Frontal cortex (tissue), 4 donors: ENCODE measurements around the gene ICAM2. TPM values are rescaled to one million over a fixed set of nuclear protein-coding genes. Genes with fewer than 3 reads are reported as not detected.
"Not testable (repeated sequence)": the region's sequence is repeated elsewhere in the genome, so short reads cannot be mapped to it uniquely, and the experiment has no call there.

Source experiments
- DNase-seq, 2 donors: peaks; one replicate each; pipeline ENCODE4 v3.0.0; 2012; ENCODE audit warnings: low spot score in 2 of 2
- FAIRE-seq: peaks from 2 replicates; lab custom pipeline; 2012; peaks lifted over from hg19 to GRCh38; lab: Jason Lieb, UNC
- total RNA-seq: library from RNA; depleted of rRNA; stranded (reverse); fragments of >200 nt; gene quantifications from one replicate; pipeline ENCODE4 v1.2.3, GENCODE V29; 2014
- donor health status: control.
- donor health status: control.
- donor health status: control.

ICAM2 gene
- total RNA-seq, 1 donor from 2014 or later = 7.3 TPM

- DNase-seq = no peak
- FAIRE-seq = no peak
These were observed 4.1 kb downstream of the ICAM2 start for GRCh38 chr17:64016231-64016784.

- FAIRE-seq = no peak
- DNase-seq = no peak
These were observed 5.0 kb downstream of the ICAM2 start for GRCh38 chr17:64015447-64015846.

- DNase-seq = no peak
- no peak for FAIRE-seq
These were observed 10.6 kb downstream of the ICAM2 start for GRCh38 chr17:64009571-64010402.

- DNase-seq = no peak
- no peak for FAIRE-seq
These were observed 11.6 kb downstream of the ICAM2 start for GRCh38 chr17:64008830-64009229.

GRCh38 chr17:64008346-64008745 lies 12.1 kb downstream of the ICAM2 start:
- DNase-seq (no peak), FAIRE-seq (no peak)

- DNase-seq (no peak), FAIRE-seq (no peak)
These were observed 12.6 kb downstream of the ICAM2 start for GRCh38 chr17:64007838-64008282.

- FAIRE-seq, DNase-seq: not testable (repeated sequence)
These were observed 13.2 kb downstream of the ICAM2 start for GRCh38 chr17:64007089-64007837.

GRCh38 chr17:64006361-64007088 lies 13.9 kb downstream of the ICAM2 start:
- FAIRE-seq (no peak), DNase-seq (peak in 1 of 2 donors; percentile 67)

GRCh38 chr17:64005734-64006167 lies 14.7 kb downstream of the ICAM2 start:
- DNase-seq = no peak
- FAIRE-seq = no peak

- DNase-seq (no peak), FAIRE-seq (no peak)
These were observed 15.3 kb downstream of the ICAM2 start for GRCh38 chr17:64004903-64005733.

GRCh38 chr17:64004218-64004770 lies 16.1 kb downstream of the ICAM2 start:
- DNase-seq = no peak
- FAIRE-seq = no peak

- DNase-seq (no peak), FAIRE-seq (no peak)
These were observed 16.8 kb downstream of the ICAM2 start for GRCh38 chr17:64003526-64004121.

- FAIRE-seq = no peak
These were observed 17.5 kb downstream of the ICAM2 start for GRCh38 chr17:64002658-64003525.

GRCh38 chr17:64001763-64002529 lies 18.5 kb downstream of the ICAM2 start:
- peak in 1 of 2 donors; percentile 1 for DNase-seq
- FAIRE-seq = no peak

More at GRCh38 chr17:64002658-64003525, 17.5 kb downstream of the ICAM2 start:
- DNase-seq = no peak

- DNase-seq (no peak), FAIRE-seq (no peak)
These were observed 19.3 kb downstream of the ICAM2 start for GRCh38 chr17:64001091-64001579.

GRCh38 chr17:63999680-64000531 lies 20.5 kb downstream of the ICAM2 start:
- DNase-seq (no peak), FAIRE-seq (no peak)
